Dermis microvascular lymphatic vessel endothelial cell (primary cell): ENCODE data around the gene COLEC12. TPM values are rescaled to one million over a fixed set of nuclear protein-coding genes. Genes with fewer than 3 reads are reported as not detected.

ENCODE experiments used
- DNase-seq, 2 donors: peaks; one replicate each; pipeline versions ENCODE4 v3.0.0 to v3.0.0-alpha.2; 2010; ENCODE audit warnings: low read depth in 2 of 2
- total RNA-seq: library from RNA; depleted of rRNA; stranded (reverse); fragments of >200 nt; gene quantifications from 2 replicates; pipeline ENCODE4 v1.2.1, GENCODE V29; 2014

COLEC12 gene
- 33.4 and 110 TPM in 2 replicates for total RNA-seq

- no peak for DNase-seq
These were observed at the start of gene COLEC12 for GRCh38 chr18:500632-501405. Gene COLEC12, minus strand, starts transcription at chr18:500701. Its CDS starts 187 bp downstream, at chr18:500514.

GRCh38 chr18:549967-550366 is 49.5 kb upstream of the COLEC12 start:
- DNase-seq = no peak

GRCh38 chr18:543447-544078 is 43.1 kb upstream of the COLEC12 start:
- no peak for DNase-seq

- no peak for DNase-seq
These were observed 33.6 kb upstream of the COLEC12 start for GRCh38 chr18:533995-534601.

GRCh38 chr18:532632-533031 is 32.1 kb upstream of the COLEC12 start:
- DNase-seq = no peak

GRCh38 chr18:532018-532417 is 31.5 kb upstream of the COLEC12 start:
- no peak for DNase-seq

GRCh38 chr18:527146-527545 is 26.6 kb upstream of the COLEC12 start:
- no peak for DNase-seq

- DNase-seq = no peak
These were observed 26.2 kb upstream of the COLEC12 start for GRCh38 chr18:526681-527080.

- peak; percentile 59 to 98 for DNase-seq
These were observed 24.7 kb upstream of the COLEC12 start for GRCh38 chr18:525036-525797.

GRCh38 chr18:524466-524865 is 24.0 kb upstream of the COLEC12 start:
- peak in 1 of 2 donors; percentile 39 for DNase-seq

GRCh38 chr18:523561-523960 is 23.1 kb upstream of the COLEC12 start:
- DNase-seq = no peak

- DNase-seq = peak in 1 of 2 donors; percentile 85
These were observed 18.7 kb upstream of the COLEC12 start for GRCh38 chr18:519019-519879.

- DNase-seq = peak in 1 of 2 donors; percentile 17
These were observed 17.6 kb upstream of the COLEC12 start for GRCh38 chr18:518081-518480.

GRCh38 chr18:515838-516237 is 15.3 kb upstream of the COLEC12 start:
- peak in 1 of 2 donors; percentile 32 for DNase-seq

- DNase-seq = peak in 1 of 2 donors; percentile 59
These were observed 14.8 kb upstream of the COLEC12 start for GRCh38 chr18:515156-515815.

- peak in 1 of 2 donors; percentile 20 for DNase-seq
These were observed 13.5 kb upstream of the COLEC12 start for GRCh38 chr18:513826-514530.

- DNase-seq = no peak
These were observed 12.5 kb upstream of the COLEC12 start for GRCh38 chr18:512957-513356.

- DNase-seq = no peak
These were observed 8.3 kb upstream of the COLEC12 start for GRCh38 chr18:508835-509234.

- no peak for DNase-seq
These were observed 7.1 kb upstream of the COLEC12 start for GRCh38 chr18:507636-508035.

- no peak for DNase-seq
These were observed 6.3 kb upstream of the COLEC12 start for GRCh38 chr18:506801-507200.
